ENCODE results near the gene XIRP2. TPM values are rescaled to one million over a fixed set of nuclear protein-coding genes. Genes with fewer than 3 reads are reported as not detected.

XIRP2 gene
- total and polyA plus RNA-seq, 2 of the 8 experiments (the other 6 are each of a cell fraction or from before 2014, with no cell fraction given), result 0.11 TPM; not detected in 1

DNA sequence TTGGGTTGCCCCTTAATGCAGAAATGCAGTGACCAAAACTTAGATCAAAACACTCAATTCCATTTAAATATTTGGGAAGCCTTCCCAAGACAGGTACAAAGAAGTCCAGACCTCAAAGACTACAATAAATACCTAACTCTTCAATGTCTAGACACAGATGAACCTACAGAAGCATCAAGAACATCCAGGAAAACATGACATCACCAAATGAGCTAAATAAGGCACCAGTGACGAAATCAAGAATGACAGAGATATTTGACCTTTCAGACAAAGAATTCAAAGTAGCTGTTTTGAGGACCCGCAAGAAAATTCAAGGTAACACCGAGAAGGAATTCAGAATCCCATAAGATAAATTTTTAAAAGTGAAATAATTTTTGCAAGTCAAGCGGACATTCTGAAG, 140.2 kb downstream of the XIRP2 start:
- Histone ChIP-seq H3K27me3 (replicated peaks in 1 of 4; ENCODE audit: control insufficient read depth in 3 of 4, extremely low read depth in 1 of 4, insufficient read depth in 3 of 4, low read length in 3 of 4) (no peaks in the 10 kb centered on the region), H3K79me1 (ENCODE audit: low read depth, low read length) (no peaks in the 10 kb centered on the region), H2BK12ac (ENCODE audit: low read depth, low read length) (no peak overlapping the region), H3K4me2 (ENCODE audit: insufficient read depth in 1 of 2, low read depth in 2 of 2, low read length in 2 of 2) (no peak overlapping the region), H2BK20ac (ENCODE audit: low read length) (no peak overlapping the region), H3K4ac (replicated peaks; ENCODE audit: insufficient read length, low read depth, low read length) (no peak overlapping the region), H3K56ac (replicated peaks; ENCODE audit: insufficient read length, low read depth, low read length) (no peak overlapping the region), H3K23me2 (ENCODE audit: low read depth, low read length) (no peaks in the 10 kb centered on the region), H3K27ac (ENCODE audit: low read depth, low read length) (no peak overlapping the region), H3K36me3 (ENCODE audit: control insufficient read depth in 2 of 4, insufficient read depth in 4 of 4, low read length in 3 of 4) (no peaks in the 10 kb centered on the region), H3K9ac (replicated peaks in 1 of 4; ENCODE audit: extremely low read depth in 1 of 4, low read depth in 3 of 4, low read length in 3 of 4) (no peak overlapping the region), H4K20me1 (replicated peaks in 1 of 2; ENCODE audit: control insufficient read depth in 1 of 2, insufficient read depth in 2 of 2, low read length in 2 of 2) (no peaks in the 10 kb centered on the region), H4K5ac (ENCODE audit: insufficient read length, low read depth, low read length) (no peak overlapping the region), H3K23ac (ENCODE audit: insufficient read length) (no peak overlapping the region), H3K18ac (ENCODE audit: extremely low read depth, low read length) (no peak overlapping the region), H2BK5ac (ENCODE audit: low read depth, low read length) (no peak overlapping the region), H3K9me3 (ENCODE audit: insufficient read depth in 2 of 2, low read depth in 1 of 2, low read length in 1 of 2) (no peaks in the 10 kb centered on the region), H3K79me2 (ENCODE audit: control insufficient read depth in 1 of 2, insufficient read depth in 2 of 2, low read length in 2 of 2) (no peaks in the 10 kb centered on the region), H2BK15ac (ENCODE audit: low read length) (no peak overlapping the region), H3K4me1 (replicated peaks in 1 of 4; ENCODE audit: control insufficient read depth in 3 of 4, insufficient read depth in 4 of 4, low read length in 3 of 4) (no peaks in the 10 kb centered on the region), H4K91ac (replicated peaks; ENCODE audit: insufficient read length, low read length) (no peak overlapping the region), H2AK5ac (ENCODE audit: low read depth, low read length) (no peak overlapping the region), H3K4me3 (ENCODE audit: extremely low read depth in 1 of 4, insufficient read depth in 2 of 4, low read depth in 3 of 4, low read length in 4 of 4) (no peak overlapping the region), H2AFZ (ENCODE audit: low read length) (no peak overlapping the region), H4K8ac (ENCODE audit: extremely low read depth, insufficient read depth, low read length) (no peak overlapping the region), H2BK120ac (replicated peaks; ENCODE audit: low read depth, low read length) (no peak overlapping the region), H3K14ac (ENCODE audit: insufficient read length) (no peak overlapping the region)
- TF ChIP-seq NRF1 (IDR thresholded peaks at IDR 0.05; ENCODE audit: low read depth, low read length), result no peak
- no peak for TF ChIP-seq CHD2 (IDR thresholded peaks at IDR 0.05; ENCODE audit: low read length)
- TF ChIP-seq EGR1 (IDR thresholded peaks at IDR 0.05; ENCODE audit: borderline replicate concordance, low read depth, low read length), result no peak
- TF ChIP-seq SP4 (IDR thresholded peaks at IDR 0.05; ENCODE audit: low read length), result no peak
- no peak for TF ChIP-seq GABPA (IDR thresholded peaks at IDR 0.05; ENCODE audit: borderline replicate concordance, insufficient read depth, low read length)
- WGBS, 2 experiments (ENCODE audit: extremely low coverage in 1 of 2, insufficient coverage in 1 of 2, insufficient read length in 1 of 2, insufficient replicate concordance in 2 of 2, low coverage in 1 of 2, low lambda C conversion rate in 2 of 2, missing lambda C conversion rate in 1 of 2), result 88% methylated on average over 4 of the region's 4 CpGs; no CpG with 5 or more reads in 1 of the 2 experiments
- POLR2A ChIA-PET (ENCODE audit: partially characterized antibody), result no interaction called here
- FAIRE-seq (no peak), DNase-seq (ENCODE audit: low read depth in 1 of 2, low spot score in 2 of 2) (no peak)
- CTCF ChIA-PET (ENCODE audit: partially characterized antibody), result interaction anchor here (1.5 kb wide), 1 partner anchor 522 kb away, joined by 3 read pairs; no protein-coding TSS in a partner anchor

Measured in H1 (cell line).